Retinal pigment epithelial cell (primary cell): ENCODE measurements around the gene GRID1.

Source experiments
- DNase-seq: peaks from one replicate; pipeline ENCODE4 v3.0.0-alpha.2; 2010; ENCODE audit warnings: low read depth
- H3K4me3 ChIP-seq: 2 replicates; pipeline ENCODE4 v1.5.1; 2011; ENCODE audit warnings: mild to moderate bottlenecking, low read length, control low read depth, moderate library complexity
- TF ChIP-seq, protein P1 (sequence below): conservative IDR thresholded peaks from 2 replicates; pipeline ENCODE4 v1.5.1; 2011; ENCODE audit warnings: low read depth, low read length, control low read depth, inconsistent platforms

The GRID1 gene

DNA sequence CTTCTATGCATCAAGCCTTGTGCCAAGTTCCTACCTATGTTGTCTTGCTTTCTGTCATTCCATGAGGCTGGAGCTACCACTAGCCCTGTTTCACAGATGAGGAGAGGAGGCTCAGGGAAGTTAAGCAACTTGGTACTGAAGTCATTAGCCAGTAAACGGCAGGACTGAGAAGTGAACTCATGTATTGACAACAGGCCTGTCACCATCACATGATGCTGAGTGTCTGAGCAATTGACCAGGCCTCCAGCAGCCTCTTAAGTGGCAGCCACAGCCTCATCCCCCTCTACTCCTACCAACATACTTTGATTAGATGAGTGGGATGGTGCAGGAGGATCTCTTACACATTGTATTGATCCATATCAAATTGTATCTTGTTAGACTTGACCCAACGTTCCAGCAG lies 317.6 kb downstream of the GRID1 start:
- no peak for DNase-seq
- H3K4me3 ChIP-seq: no peak overlapping the region
- TF ChIP-seq, protein P1, sequence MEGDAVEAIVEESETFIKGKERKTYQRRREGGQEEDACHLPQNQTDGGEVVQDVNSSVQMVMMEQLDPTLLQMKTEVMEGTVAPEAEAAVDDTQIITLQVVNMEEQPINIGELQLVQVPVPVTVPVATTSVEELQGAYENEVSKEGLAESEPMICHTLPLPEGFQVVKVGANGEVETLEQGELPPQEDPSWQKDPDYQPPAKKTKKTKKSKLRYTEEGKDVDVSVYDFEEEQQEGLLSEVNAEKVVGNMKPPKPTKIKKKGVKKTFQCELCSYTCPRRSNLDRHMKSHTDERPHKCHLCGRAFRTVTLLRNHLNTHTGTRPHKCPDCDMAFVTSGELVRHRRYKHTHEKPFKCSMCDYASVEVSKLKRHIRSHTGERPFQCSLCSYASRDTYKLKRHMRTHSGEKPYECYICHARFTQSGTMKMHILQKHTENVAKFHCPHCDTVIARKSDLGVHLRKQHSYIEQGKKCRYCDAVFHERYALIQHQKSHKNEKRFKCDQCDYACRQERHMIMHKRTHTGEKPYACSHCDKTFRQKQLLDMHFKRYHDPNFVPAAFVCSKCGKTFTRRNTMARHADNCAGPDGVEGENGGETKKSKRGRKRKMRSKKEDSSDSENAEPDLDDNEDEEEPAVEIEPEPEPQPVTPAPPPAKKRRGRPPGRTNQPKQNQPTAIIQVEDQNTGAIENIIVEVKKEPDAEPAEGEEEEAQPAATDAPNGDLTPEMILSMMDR: no peak

GRCh38 chr10:86048571-86048970 lies 318.0 kb downstream of the GRID1 start:
- no peak overlapping the region for H3K4me3 ChIP-seq
- no peak for DNase-seq
- TF ChIP-seq, protein P1: no peak

GRCh38 chr10:86047588-86047987 lies 319.0 kb downstream of the GRID1 start:
- H3K4me3 ChIP-seq: no peak overlapping the region
- no peak for DNase-seq
- TF ChIP-seq, protein P1: no peak

- no peak for DNase-seq
- H3K4me3 ChIP-seq: no peak overlapping the region
- TF ChIP-seq, protein P1: no peak
Measured at GRCh38 chr10:86046845-86047460, 319.6 kb downstream of the GRID1 start.

DNA sequence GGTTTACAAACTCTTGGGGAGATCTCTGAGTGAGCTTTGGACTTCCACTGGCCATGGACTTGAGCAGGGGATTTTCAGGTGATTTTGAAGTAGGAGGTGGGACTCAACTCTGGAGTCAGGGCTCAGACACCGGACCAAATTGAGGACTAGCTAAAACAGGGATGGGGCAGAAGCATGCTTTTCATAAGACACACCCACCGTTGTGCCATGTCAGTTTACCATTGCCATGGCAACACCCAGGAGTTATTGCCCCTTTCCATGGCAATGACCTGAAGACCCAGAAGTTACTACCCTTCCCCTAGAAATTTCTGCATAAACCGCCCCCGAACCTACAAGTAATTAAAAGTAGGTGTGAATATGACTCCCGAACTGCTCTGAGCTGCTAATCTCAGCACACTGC lies 320.7 kb downstream of the GRID1 start:
- TF ChIP-seq, protein P1: no peak
- no peak for DNase-seq
- no peak overlapping the region for H3K4me3 ChIP-seq

DNA sequence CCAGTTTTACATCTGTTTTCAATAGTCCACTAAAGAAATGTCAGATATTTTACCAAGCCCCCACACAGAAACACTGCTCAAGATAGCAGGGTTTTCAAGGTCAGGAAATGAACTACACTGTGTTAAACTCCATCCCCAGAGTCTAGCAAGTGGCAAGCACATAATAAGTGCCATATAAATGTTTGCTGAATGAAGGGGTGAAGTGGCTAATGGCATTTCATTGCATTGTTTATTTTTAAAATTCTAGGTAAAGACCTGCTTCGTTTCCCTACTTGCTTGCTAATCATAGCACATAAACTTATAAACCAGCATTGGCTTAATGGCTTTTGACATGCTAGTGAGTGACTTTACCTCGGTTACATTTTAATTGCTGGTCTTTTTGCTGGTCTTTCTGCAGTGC lies 322.6 kb downstream of the GRID1 start:
- H3K4me3 ChIP-seq: no peak overlapping the region
- TF ChIP-seq, protein P1: no peak
- no peak for DNase-seq

GRCh38 chr10:86043236-86043635 lies 323.4 kb downstream of the GRID1 start:
- DNase-seq: no peak
- no peak overlapping the region for H3K4me3 ChIP-seq
- TF ChIP-seq, protein P1: no peak
